Astrocyte (in vitro differentiated cells and primary cell): ENCODE results near the gene PTPRQ. TPM values are rescaled to one million over a fixed set of nuclear protein-coding genes. Genes with fewer than 3 reads are reported as not detected.

Experiments
- DNase-seq: peaks from one replicate; pipeline ENCODE4 v3.0.0-alpha.2; 2010; ENCODE audit warnings: low read depth
- FAIRE-seq: peaks from 2 replicates; lab custom pipeline; 2011; peaks lifted over from hg19 to GRCh38; lab: Jason Lieb, UNC
- H2AFZ ChIP-seq: 2 replicates; pipeline ENCODE4 v1.6.0; 2012; ENCODE audit warnings: low read depth, low read length, inconsistent platforms
- H3K27ac ChIP-seq: 2 replicates; pipeline ENCODE4 v1.5.1; 2011; ENCODE audit warnings: low read depth, low read length, inconsistent platforms
- H3K27me3 ChIP-seq: 2 replicates; pipeline ENCODE4 v1.6.0; 2011; ENCODE audit warnings: low read length, inconsistent platforms; ENCODE audit not compliant: insufficient read depth
- H3K36me3 ChIP-seq: 2 replicates; pipeline ENCODE4 v1.5.1; 2011; ENCODE audit warnings: low read length, inconsistent platforms; ENCODE audit not compliant: insufficient read depth
- H3K4me1 ChIP-seq: 2 replicates; pipeline ENCODE4 v1.5.1; 2011; ENCODE audit warnings: low read length, inconsistent platforms; ENCODE audit not compliant: insufficient read depth
- H3K4me2 ChIP-seq: 2 replicates; pipeline ENCODE4 v1.6.0; 2012; ENCODE audit warnings: low read length, inconsistent platforms
- H3K4me3 ChIP-seq: 2 replicates; pipeline ENCODE4 v1.5.1; 2011; ENCODE audit warnings: low read depth, mild to moderate bottlenecking, low read length, inconsistent platforms; ENCODE audit not compliant: insufficient read depth
- H3K79me2 ChIP-seq: 2 replicates; pipeline ENCODE4 v1.6.0; 2012; ENCODE audit warnings: mild to moderate bottlenecking, low read length, inconsistent platforms; ENCODE audit not compliant: insufficient read depth
- H3K9ac ChIP-seq: 2 replicates; pipeline ENCODE4 v1.6.0; 2012; ENCODE audit warnings: mild to moderate bottlenecking, low read length, inconsistent platforms
- H3K9me3 ChIP-seq: 2 replicates; pipeline ENCODE4 v1.5.1; 2012; ENCODE audit warnings: low read depth, mild to moderate bottlenecking, low read length, inconsistent platforms; ENCODE audit not compliant: insufficient read depth
- H4K20me1 ChIP-seq: 2 replicates; pipeline ENCODE4 v1.6.0; 2012; ENCODE audit warnings: low read length, inconsistent platforms; ENCODE audit not compliant: insufficient read depth
- H3K27ac Mint-ChIP-seq: one replicate; pipeline ENCODE4 v1.8.0; 2021; ENCODE audit warnings: mild to moderate bottlenecking, mixed read lengths; ENCODE audit not compliant: unreplicated experiment
- H3K27me3 Mint-ChIP-seq: one replicate; pipeline ENCODE4 v1.8.0; 2021; ENCODE audit warnings: low read depth, mixed read lengths; ENCODE audit not compliant: unreplicated experiment
- H3K36me3 Mint-ChIP-seq: one replicate; pipeline ENCODE4 v1.8.0; 2021; ENCODE audit warnings: low read depth, mixed read lengths; ENCODE audit not compliant: unreplicated experiment
- H3K4me1 Mint-ChIP-seq: one replicate; pipeline ENCODE4 v1.8.0; 2021; ENCODE audit warnings: low read depth, mixed read lengths; ENCODE audit not compliant: unreplicated experiment
- H3K4me3 Mint-ChIP-seq: one replicate; pipeline ENCODE4 v1.8.0; 2021; ENCODE audit warnings: mild to moderate bottlenecking, moderate library complexity, mixed read lengths; ENCODE audit not compliant: unreplicated experiment
- H3K9me3 Mint-ChIP-seq: one replicate; pipeline ENCODE4 v1.8.0; 2021; ENCODE audit warnings: mild to moderate bottlenecking, mixed read lengths; ENCODE audit not compliant: unreplicated experiment
- EZH2 ChIP-seq: IDR thresholded peaks from 2 replicates; pipeline ENCODE4 v1.6.1; 2012; ENCODE audit warnings: mild to moderate bottlenecking, low read length, inconsistent platforms; ENCODE audit not compliant: insufficient read depth
- total RNA-seq: library from RNA; stranded (reverse); gene quantifications from 2 replicates; pipeline ENCODE4 v1.2.1, GENCODE V29; 2021
- TF ChIP-seq, protein P1 (sequence below): IDR thresholded peaks from 2 replicates; pipeline ENCODE4 v1.5.1; 2011; ENCODE audit warnings: low read depth, mild to moderate bottlenecking, inconsistent platforms, low read length, moderate library complexity; ENCODE audit not compliant: insufficient read depth

Gene PTPRQ
- total RNA-seq, 1 donor from 2014 or later: 0.18 TPM

DNA sequence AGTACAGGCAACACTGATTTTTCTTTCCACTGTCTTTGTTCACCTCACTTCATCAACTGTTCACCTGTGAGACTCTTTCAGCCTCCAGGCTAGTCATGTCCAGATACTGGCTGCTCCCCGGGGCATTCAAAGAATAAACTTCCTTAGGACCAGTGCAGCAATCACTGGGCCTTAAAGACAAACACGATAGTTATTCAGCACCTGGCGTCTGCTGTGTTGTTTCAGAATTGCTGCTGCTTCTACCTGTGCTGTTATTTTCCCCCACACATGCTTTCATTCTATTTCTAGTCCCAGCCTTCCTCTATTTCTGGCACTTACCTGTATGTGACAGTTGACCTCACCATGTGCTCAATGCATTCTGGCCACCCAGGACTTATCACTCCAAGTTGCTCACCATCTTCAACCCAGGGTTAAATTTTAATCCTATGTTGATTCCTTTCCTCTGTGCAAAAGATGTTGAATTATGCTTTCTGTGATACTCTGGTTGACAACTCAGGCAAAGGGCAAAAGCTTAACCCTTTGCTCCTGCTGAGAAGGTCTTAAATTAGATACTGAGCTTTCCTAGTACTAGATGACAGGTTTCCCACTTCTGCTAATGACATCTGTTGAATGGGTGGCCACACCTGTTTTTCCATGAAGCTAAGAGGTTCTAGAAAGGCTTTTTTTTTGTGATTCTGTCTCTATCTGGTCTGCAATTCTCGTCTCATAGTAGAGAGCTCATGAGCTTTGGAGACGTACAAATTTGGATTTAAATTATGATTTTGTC lies 41.4 kb downstream of the PTPRQ start:
- H3K4me3 Mint-ChIP-seq: no peak overlapping the region
- Histone ChIP-seq H3K4me2 (no peak overlapping the region), H4K20me1 (no peaks in the 10 kb centered on the region), H3K4me1 (no peaks in the 10 kb centered on the region), H3K9me3 (no peaks in the 10 kb centered on the region), H2AFZ (no peak overlapping the region), H3K36me3 (no peaks in the 10 kb centered on the region), H3K4me3 (no peak overlapping the region), H3K79me2 (no peaks in the 10 kb centered on the region), H3K9ac (no peak overlapping the region), H3K27me3 (no peaks in the 10 kb centered on the region), H3K27ac (no peak overlapping the region)
- no peak for DNase-seq
- no peaks in the 10 kb centered on the region for H3K36me3 Mint-ChIP-seq
- H3K4me1 Mint-ChIP-seq: peaks cover 3% of the 10 kb centered on the region
- no peak overlapping the region for H3K27ac Mint-ChIP-seq
- H3K9me3 Mint-ChIP-seq: no peaks in the 10 kb centered on the region
- TF ChIP-seq, protein P1, sequence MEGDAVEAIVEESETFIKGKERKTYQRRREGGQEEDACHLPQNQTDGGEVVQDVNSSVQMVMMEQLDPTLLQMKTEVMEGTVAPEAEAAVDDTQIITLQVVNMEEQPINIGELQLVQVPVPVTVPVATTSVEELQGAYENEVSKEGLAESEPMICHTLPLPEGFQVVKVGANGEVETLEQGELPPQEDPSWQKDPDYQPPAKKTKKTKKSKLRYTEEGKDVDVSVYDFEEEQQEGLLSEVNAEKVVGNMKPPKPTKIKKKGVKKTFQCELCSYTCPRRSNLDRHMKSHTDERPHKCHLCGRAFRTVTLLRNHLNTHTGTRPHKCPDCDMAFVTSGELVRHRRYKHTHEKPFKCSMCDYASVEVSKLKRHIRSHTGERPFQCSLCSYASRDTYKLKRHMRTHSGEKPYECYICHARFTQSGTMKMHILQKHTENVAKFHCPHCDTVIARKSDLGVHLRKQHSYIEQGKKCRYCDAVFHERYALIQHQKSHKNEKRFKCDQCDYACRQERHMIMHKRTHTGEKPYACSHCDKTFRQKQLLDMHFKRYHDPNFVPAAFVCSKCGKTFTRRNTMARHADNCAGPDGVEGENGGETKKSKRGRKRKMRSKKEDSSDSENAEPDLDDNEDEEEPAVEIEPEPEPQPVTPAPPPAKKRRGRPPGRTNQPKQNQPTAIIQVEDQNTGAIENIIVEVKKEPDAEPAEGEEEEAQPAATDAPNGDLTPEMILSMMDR: no peak
- TF ChIP-seq EZH2: no peak
- H3K27me3 Mint-ChIP-seq: no peaks in the 10 kb centered on the region
- no peak for FAIRE-seq

- Histone ChIP-seq H3K27me3 (no peaks in the 10 kb centered on the region), H3K36me3 (no peaks in the 10 kb centered on the region), H3K27ac (no peak overlapping the region), H3K4me3 (no peak overlapping the region), H3K4me1 (no peaks in the 10 kb centered on the region), H3K79me2 (no peaks in the 10 kb centered on the region), H3K9ac (no peak overlapping the region), H4K20me1 (no peaks in the 10 kb centered on the region), H3K4me2 (no peak overlapping the region), H3K9me3 (no peaks in the 10 kb centered on the region), H2AFZ (no peak overlapping the region)
- FAIRE-seq: no peak
- H3K9me3 Mint-ChIP-seq: no peaks in the 10 kb centered on the region
- H3K27me3 Mint-ChIP-seq: no peaks in the 10 kb centered on the region
- DNase-seq: peak; percentile 47
- H3K4me3 Mint-ChIP-seq: no peak overlapping the region
- no peak overlapping the region for H3K27ac Mint-ChIP-seq
- TF ChIP-seq, protein P1: no peak
- TF ChIP-seq EZH2: no peak
- H3K36me3 Mint-ChIP-seq: no peaks in the 10 kb centered on the region
- H3K4me1 Mint-ChIP-seq: peaks cover 13% of the 10 kb centered on the region
Observed at GRCh38 chr12:80490329-80490728, 46.3 kb downstream of the PTPRQ start.

GRCh38 chr12:80491166-80491565 lies 47.1 kb downstream of the PTPRQ start:
- Histone ChIP-seq H2AFZ (no peak overlapping the region), H3K27ac (no peak overlapping the region), H3K4me1 (no peaks in the 10 kb centered on the region), H3K27me3 (no peaks in the 10 kb centered on the region), H4K20me1 (no peaks in the 10 kb centered on the region), H3K9ac (no peak overlapping the region), H3K4me2 (no peak overlapping the region), H3K36me3 (no peaks in the 10 kb centered on the region), H3K4me3 (no peak overlapping the region), H3K79me2 (no peaks in the 10 kb centered on the region), H3K9me3 (no peaks in the 10 kb centered on the region)
- H3K27me3 Mint-ChIP-seq: no peaks in the 10 kb centered on the region
- H3K9me3 Mint-ChIP-seq: no peaks in the 10 kb centered on the region
- H3K4me1 Mint-ChIP-seq: peaks cover 13% of the 10 kb centered on the region
- no peak overlapping the region for H3K4me3 Mint-ChIP-seq
- TF ChIP-seq, protein P1: no peak
- TF ChIP-seq EZH2: no peak
- no peak overlapping the region for H3K27ac Mint-ChIP-seq
- H3K36me3 Mint-ChIP-seq: no peaks in the 10 kb centered on the region
- FAIRE-seq: no peak
- no peak for DNase-seq
